ENCODE data around the gene EXT2.
A peak's percentile ranks its signal among the peaks of the same experiment; 100 is the strongest.

EXT2 gene

DNA sequence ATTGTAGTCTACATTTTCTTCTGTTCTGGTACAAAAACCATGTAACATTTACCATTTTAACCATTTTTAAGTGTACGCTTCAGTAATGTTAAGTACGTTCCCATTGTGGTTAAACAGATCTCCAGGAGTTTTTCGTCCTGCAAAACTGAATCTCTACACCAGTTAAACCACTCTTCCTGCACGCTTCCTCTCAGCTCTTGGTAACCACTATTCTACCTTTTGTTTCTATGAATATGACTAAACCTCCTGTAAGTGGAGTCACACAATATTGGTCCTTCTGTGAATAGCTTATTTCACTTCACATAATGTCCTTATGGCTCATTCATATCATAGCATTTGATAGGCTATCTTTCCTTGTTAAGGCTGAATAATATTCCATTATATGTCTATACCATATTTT is 7.1 kb upstream of the EXT2 start:
- DNase-seq: no peak

- DNase-seq: no peak
These were observed 6.6 kb upstream of the EXT2 start for GRCh38 chr11:44088871-44089270.

- no peak for DNase-seq
These were observed 4.9 kb upstream of the EXT2 start for GRCh38 chr11:44090539-44090938.

DNA sequence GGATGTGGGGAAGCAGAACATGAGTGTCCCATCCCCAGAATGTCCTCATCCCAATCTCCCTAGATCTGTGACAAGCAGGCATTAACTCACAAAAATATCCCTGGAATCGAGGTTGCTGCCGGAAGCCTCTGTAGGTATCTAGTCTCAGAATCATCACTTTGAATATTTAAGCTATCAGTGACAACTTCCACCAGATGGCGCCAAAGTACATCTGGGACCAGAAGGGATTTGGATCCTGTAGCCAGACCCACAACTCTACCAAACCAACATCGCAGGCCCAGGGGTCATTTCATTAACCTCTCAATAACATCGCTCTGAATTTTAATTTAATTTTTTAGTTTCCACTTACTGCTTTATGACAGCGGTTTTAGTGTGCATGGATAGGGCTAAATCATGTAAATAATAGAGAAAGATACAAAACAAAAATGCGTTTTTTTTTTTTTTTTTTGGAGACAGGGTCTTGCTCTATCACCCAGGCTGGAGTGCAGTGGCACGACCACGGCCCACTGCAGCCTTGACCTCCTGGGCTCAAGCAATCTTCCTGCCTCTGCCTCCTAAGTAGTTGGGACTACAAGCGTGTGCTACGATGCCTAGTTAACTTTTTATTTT is 1.1 kb upstream of the EXT2 start:
- DNase-seq: peak; percentile 69

DNA sequence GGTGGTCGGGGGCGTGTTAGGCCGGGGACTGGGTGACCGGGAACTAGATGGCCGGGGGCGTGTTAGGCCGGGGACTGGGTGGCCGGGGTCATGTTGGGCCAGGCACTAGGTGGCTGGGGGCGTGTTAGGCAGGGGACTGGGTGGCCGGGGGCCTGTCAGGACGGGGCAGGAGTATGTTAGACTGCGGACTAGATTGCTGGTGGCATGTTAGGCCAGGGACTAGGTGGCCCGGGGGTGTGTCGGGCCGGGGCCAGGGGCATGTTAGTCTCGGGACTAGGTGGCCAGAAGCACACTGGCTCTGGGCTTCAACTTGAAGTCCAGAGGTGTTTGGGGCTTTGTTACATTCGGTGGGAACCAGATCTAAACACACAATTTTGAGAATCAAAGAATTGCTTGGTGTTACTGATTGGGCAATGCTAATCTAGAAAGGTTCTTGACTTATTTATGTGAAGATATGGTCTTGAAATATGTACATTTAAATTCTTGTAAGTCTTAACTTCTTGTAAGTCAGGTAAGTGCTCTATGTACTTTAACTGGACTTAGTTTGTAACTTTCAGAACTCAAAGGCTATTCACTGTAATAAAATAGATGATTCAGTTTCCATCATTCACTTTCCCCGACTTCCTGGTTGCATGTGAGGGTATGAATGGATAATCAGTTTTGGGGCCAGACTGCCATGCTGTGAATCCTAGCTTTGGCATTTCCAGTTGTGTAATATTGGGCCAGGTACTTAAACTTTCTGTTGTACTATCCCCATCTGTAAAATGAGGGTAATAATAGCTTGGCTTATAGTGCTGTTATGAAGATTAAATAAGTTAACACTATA is 1.1 kb downstream of the EXT2 start:
- DNase-seq: no peak

GRCh38 chr11:44097821-44098220 is 2.3 kb downstream of the EXT2 start:
- no peak for DNase-seq

DNA sequence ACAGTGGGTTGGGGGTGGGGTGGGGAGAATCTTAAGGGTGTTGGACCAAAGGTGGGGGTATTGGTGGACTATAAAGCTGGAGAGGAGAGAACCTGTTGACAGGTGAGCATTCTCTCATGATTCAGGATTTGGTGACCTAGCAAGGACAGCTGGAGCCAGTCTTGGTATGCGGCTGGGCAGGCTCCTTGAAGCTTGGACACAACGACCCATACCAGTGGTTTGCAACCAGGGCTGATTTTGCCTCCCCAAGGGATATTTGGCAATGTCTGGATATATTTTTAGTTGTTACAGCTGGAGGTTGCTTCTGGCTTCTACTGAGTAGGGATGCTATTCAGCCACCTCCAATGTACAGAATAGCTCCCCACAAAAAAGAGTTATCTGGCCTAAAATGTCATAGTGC is 5.6 kb downstream of the EXT2 start:
- DNase-seq: no peak

GRCh38 chr11:44104481-44105294 is 9.2 kb downstream of the EXT2 start:
- no peak for DNase-seq

DNA sequence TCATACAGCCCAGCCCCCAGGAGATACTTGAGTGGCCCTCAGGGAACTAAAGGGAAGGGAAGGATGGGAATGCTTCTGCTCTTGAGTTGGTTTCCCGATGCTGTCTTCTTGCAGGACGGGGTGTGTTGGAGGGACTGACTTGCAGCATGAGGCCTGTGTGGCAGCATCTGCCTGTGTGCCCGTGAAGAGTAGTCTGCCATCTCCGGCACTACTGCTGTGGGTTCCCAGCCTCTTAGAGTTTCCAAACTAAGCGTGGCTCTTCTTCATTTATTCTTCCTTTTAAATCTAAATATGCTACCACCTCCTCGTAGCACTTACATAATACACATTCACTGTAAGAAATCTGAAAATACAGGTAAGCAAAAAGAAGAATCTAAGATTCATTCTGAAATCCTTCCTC is 12.8 kb downstream of the EXT2 start:
- DNase-seq: no peak

DNA sequence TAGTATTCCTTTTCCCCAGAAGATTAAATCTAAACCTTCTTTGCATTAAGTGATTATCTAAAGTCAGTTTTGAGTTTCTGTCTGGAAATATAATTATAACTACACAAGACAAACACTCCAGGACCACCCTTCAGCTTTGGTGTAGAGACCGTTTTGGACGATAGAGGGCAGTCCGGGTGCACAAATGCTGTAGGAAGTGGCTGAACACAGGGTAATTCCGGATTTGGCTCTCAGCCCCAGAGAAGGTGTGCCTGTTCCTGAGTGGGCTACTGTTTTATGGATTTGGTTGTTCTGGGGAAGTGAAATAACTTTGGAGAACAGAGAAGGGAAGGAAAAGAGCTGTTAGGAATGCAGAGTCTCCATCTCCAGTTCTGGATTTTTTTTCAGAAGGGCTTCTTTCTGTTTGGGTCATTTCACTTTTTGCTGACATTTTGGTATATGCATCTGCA is 14.8 kb downstream of the EXT2 start:
- DNase-seq: no peak

DNA sequence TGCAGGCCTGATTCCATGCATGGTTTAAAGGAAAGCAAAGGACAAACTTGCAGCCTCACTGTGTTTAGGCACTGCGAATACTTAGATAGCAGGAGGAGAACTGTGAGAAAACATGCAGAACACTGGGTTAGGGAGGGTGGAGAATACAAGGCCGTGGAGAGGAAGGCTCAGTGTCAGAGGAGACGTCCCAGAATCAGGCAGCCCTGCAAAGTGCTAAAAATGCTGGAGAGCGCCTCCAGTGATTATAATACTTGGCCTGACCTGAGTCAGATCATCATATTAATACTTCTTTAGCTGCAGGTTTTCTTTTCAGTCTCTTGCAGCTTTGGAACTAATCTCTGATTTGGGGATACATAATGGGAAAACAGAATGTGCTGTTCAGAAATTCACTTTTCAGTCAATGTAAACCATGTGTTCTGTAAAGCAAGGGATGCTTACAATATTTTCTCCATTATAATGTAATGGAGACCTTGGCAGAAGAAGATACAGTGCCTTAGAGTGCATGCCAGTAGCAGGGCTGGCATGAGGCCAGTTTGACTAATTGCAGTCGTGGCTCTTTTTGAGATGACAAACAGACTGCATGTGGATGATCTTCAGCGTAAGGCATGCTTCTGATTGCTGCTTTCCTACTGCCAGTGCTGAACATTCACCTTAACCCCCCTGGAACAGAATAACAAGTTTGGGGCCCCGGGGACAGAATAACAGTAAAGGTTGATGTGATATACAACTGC is 16.8 kb downstream of the EXT2 start:
- no peak for DNase-seq

DNA sequence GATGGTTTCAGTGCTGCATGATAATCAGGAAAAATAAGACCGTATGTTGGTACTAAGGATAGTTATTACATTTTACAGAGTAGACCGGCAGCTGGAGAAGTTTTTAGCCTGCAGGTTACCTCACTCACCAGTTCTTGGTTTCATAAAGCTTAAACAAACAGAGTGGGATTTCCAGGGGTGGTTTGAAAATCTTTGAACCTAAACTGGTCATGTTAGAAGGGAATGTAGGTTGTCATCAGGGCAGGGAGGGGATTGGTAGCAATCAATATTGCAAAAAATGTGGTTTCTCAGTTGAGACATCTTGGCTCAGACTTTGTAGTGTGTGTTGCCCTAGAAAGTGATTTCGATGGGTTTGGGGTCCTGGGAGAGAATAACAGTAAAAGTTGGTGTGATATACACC is 17.5 kb downstream of the EXT2 start:
- no peak for DNase-seq

DNA sequence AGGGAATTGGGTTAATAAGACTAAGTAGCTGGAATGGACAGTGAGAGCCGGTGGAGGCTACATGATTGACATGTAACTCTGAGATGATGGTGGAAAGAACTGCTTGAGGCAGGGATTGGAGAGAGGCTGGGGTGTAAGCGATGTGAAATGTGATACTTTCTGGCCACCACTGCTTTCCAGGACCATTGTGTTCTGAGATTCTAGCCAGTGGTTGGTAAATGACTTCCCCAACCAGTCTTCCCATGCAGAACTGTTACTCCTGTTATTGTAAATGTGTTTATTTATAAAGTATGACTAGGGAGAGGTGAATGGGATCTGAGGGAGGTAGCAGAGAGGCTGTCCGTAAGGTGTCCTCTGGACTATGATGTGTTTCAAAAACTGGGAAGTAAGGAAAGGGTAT is 18.1 kb downstream of the EXT2 start:
- DNase-seq: no peak

DNA sequence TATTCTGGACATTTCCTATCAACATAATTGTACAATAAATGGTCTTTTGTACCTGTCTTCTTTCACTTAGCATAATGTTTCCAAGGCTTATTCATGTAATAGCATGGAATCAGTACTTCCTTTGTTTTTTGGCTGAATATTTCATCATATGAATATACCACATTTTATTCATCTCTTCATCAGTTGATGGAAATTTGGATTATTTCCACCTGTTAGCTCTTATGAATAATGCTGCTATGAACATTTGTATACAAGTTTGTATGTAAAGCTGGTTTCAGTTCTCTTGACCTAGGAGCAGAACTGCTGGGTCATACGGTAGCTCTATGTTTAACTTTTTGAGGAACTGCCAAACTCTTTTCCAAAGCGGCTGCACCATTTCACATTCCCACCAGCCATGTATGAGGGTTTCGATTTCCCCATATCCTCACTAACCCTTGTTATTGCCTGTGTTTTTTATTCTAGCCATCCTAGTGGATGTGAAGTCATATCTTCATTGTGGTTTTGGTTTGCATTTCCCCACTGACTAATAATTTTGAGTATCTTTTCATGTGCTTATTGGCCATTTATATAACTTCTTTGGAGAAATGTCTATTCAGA is 20.9 kb downstream of the EXT2 start:
- no peak for DNase-seq

DNA sequence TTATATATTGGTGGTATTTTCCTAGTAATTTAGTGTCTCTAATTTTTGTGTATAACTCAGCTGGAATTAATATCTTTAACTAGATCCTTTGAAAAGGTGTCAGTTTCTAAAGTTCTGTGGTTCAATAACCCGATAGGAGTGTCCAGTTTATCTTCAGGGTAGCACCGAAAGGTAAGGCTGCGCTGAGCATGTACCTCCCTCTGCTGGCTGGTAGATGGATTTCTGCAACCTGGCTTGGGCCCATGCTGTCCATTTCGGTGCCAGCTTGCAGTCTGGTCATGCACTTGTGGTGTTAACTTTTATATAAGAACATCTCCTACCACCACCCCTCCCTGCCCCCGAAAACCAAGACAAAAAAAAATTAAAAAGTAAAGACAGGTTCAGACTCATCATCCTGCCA is 24.7 kb downstream of the EXT2 start:
- no peak for DNase-seq

DNA sequence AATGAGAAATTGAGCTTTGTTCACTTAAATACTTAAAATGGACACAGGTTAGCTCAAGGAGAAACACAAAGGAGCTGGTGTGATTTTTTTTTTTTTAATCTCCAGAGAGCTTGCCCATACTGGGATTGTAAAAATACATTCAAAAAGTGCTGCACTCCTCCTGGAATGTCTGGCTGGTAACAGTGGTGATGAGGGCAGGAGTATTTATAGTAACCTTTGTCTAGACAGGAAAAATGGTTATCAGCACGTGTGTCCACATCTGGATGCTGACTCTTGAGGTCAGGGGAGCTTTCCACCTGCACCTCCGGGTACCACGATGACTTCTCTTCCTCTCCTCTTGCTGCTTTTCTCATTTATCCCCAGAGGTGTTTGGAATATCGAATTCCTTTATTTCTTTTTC is 30.1 kb downstream of the EXT2 start:
- no peak for DNase-seq

- no peak for DNase-seq
These were observed 30.8 kb downstream of the EXT2 start for GRCh38 chr11:44126304-44126703.

DNA sequence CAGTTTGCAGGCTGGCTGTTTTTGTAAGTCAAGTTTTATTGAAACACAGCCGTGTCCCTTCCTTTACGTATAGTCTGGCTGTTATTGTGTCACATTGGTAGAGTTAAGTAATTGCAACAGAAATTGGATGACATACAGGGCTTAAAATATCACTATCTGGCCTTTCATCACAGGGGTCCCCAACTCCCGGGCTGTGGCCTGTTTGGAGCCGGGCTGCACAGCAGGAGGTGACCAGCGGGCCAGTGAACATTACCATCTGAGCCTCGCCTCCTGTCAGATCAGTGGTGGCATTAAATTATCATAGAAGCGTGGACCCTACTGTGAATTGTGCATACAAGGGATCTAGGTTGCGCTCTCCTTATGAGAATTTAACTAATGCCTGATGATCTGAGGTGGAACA is 31.7 kb downstream of the EXT2 start:
- DNase-seq: no peak

DNA sequence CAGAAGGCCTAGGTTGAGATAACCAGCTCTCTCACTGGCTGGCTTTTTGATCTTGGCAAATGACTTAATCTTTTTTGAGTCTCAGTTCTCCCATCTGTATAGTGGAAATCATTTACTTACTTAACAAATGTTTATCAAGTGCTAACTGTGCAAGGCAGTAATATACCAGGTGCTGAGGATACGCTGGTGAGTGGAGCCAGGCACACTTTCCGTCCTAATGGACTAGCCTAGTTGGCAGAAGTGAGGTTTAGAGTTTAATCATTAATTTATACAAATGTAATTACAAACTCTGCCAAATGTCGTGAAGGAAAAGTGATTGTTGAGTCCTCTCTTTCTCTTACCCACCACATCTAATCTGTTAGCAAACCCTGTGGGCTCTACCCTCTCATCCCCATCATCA is 33.3 kb downstream of the EXT2 start:
- no peak for DNase-seq

DNA sequence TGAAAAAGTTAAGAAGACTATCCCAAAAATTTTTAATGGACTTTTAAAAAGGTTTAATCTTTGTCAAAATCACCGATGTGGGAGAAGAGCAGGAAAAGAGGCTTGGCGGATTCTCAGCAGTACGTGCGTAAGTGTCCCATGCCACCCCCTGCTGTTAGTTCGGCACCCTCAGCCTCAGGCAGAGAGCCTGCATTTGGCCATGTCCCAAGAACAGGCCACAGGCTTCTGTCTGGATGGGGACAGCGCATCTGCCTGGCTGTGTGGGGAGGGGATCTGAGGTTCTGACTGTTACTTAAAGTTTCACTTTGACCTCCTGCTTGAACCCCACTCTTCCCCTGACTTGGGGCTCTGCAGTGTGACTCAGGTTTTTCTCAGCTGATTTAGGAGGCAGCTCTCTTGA is 35.3 kb downstream of the EXT2 start:
- no peak for DNase-seq

GRCh38 chr11:44133335-44133946 is 38.0 kb downstream of the EXT2 start:
- DNase-seq: no peak

GRCh38 chr11:44134625-44135024 is 39.1 kb downstream of the EXT2 start:
- DNase-seq: no peak

Measured in NCI-H187 treated with DMSO at 0.1 percent for 48 hours (cell line).